ENCODE measurements around the gene CPD. TPM values are rescaled to one million over a fixed set of nuclear protein-coding genes. Genes with fewer than 3 reads are reported as not detected.
A peak's percentile ranks its signal among the peaks of the same experiment; 100 is the strongest.

CPD gene
- total RNA-seq, 1 experiment from 2014 or later, result 38.0 TPM

- Histone ChIP-seq H3K36me3 (ENCODE audit: insufficient read depth, low read length, poor library complexity, severe bottlenecking) (peaks cover 10% of the 10 kb centered on the region), H3K4me1 (ENCODE audit: insufficient read depth, low read length, poor library complexity, severe bottlenecking) (no peaks in the 10 kb centered on the region), H3K27ac (ENCODE audit: low read depth, low read length, poor library complexity, severe bottlenecking) (no peak overlapping the region), H3K9me3 (ENCODE audit: low read depth, low read length, poor library complexity, severe bottlenecking) (no peaks in the 10 kb centered on the region), H3K27me3 (replicated peaks; ENCODE audit: insufficient read depth, low read depth, low read length, poor library complexity) (no peaks in the 10 kb centered on the region), H3K4me3 (ENCODE audit: low read depth, low read length, poor library complexity, severe bottlenecking) (no peak overlapping the region)
- POLR2A ChIA-PET (ENCODE audit: low non-redundant PET), result no interaction called here
- BruUV-seq (replicated peaks), result no TSS peak
- CTCF ChIA-PET, result no interaction called here
- no peak for DNase-seq (ENCODE audit: low spot score)
- intact Hi-C loops (cut with micrococcal nuclease; ENCODE audit: unreplicated experiment), result loop anchor here (10.0 kb wide), 2 partner anchors 240 to 350 kb away; partner anchors contain the start of gene CRLF3
- TF ChIP-seq EZH2 (IDR thresholded peaks at IDR 0.05; ENCODE audit: borderline replicate concordance, low read depth, low read length, poor library complexity, severe bottlenecking) (no peak), CTCF (conservative IDR thresholded peaks at IDR 0.05; ENCODE audit: low read depth, low read length) (no peak)
Observed at GRCh38 chr17:30475206-30475605, 96.5 kb downstream of the CPD start.

- Histone ChIP-seq H3K36me3 (ENCODE audit: insufficient read depth, low read length, poor library complexity, severe bottlenecking) (peaks cover 23% of the 10 kb centered on the region), H3K9me3 (ENCODE audit: low read depth, low read length, poor library complexity, severe bottlenecking) (no peaks in the 10 kb centered on the region), H3K4me1 (ENCODE audit: insufficient read depth, low read length, poor library complexity, severe bottlenecking) (no peaks in the 10 kb centered on the region), H3K4me3 (ENCODE audit: low read depth, low read length, poor library complexity, severe bottlenecking) (peak overlapping the region; percentile 89), H3K27ac (ENCODE audit: low read depth, low read length, poor library complexity, severe bottlenecking) (peak overlapping the region; percentile 95), H3K27me3 (replicated peaks; ENCODE audit: insufficient read depth, low read depth, low read length, poor library complexity) (no peaks in the 10 kb centered on the region)
- intact Hi-C loops (cut with micrococcal nuclease; ENCODE audit: unreplicated experiment), result loop anchor here (10.0 kb wide), 2 partner anchors 238 to 348 kb away; partner anchors contain the start of gene CRLF3
- BruUV-seq (replicated peaks), result TSS peak; percentile 96
- ChIA-PET POLR2A (ENCODE audit: low non-redundant PET) (interaction anchor here (0.6 kb wide), 2 partner anchors 367 to 1297 kb away, joined by 3 read pairs; partner anchors contain the start of gene MYO18A), CTCF (interaction anchor here (0.8 to 1.3 kb wide), 3 partner anchors 43 to 372 kb away, joined by 3 to 4 read pairs (median 3); no protein-coding TSS in a partner anchor)
- no peak for DNase-seq (ENCODE audit: low spot score)
- no peak for TF ChIP-seq EZH2 (IDR thresholded peaks at IDR 0.05; ENCODE audit: borderline replicate concordance, low read depth, low read length, poor library complexity, severe bottlenecking)
- no peak for TF ChIP-seq CTCF (conservative IDR thresholded peaks at IDR 0.05; ENCODE audit: low read depth, low read length)
Observed at GRCh38 chr17:30476726-30477082, 98.0 kb downstream of the CPD start.

- H3K27me3 ChIP-seq (replicated peaks; ENCODE audit: insufficient read depth, low read depth, low read length, poor library complexity), result no peaks in the 10 kb centered on the region
- DNase-seq (ENCODE audit: low spot score), result peak; percentile 97
- H3K9me3 ChIP-seq (ENCODE audit: low read depth, low read length, poor library complexity, severe bottlenecking), result no peaks in the 10 kb centered on the region
- no TSS peak for BruUV-seq (replicated peaks)
- TF ChIP-seq EZH2 (IDR thresholded peaks at IDR 0.05; ENCODE audit: borderline replicate concordance, low read depth, low read length, poor library complexity, severe bottlenecking) (no peak), CTCF (conservative IDR thresholded peaks at IDR 0.05; ENCODE audit: low read depth, low read length) (peak; percentile 84)
- ChIA-PET POLR2A (ENCODE audit: low non-redundant PET) (interaction anchor here (0.6 kb wide), 2 partner anchors 368 to 1297 kb away, joined by 3 read pairs; partner anchors contain the start of gene MYO18A), CTCF (interaction anchor here (0.6 to 1.3 kb wide), 5 partner anchors 44 to 886 kb away, joined by 3 to 4 read pairs (median 3); no protein-coding TSS in a partner anchor)
- peak within 1 kb of the TSS; percentile 89 for H3K4me3 ChIP-seq (ENCODE audit: low read depth, low read length, poor library complexity, severe bottlenecking)
- peak within 1 kb of the TSS; percentile 95 for H3K27ac ChIP-seq (ENCODE audit: low read depth, low read length, poor library complexity, severe bottlenecking)
- no peaks in the 10 kb centered on the region for H3K4me1 ChIP-seq (ENCODE audit: insufficient read depth, low read length, poor library complexity, severe bottlenecking)
- peaks cover 26% of the 10 kb centered on the region for H3K36me3 ChIP-seq (ENCODE audit: insufficient read depth, low read length, poor library complexity, severe bottlenecking)
- intact Hi-C loops (cut with micrococcal nuclease; ENCODE audit: unreplicated experiment), result loop anchor here (10.0 kb wide), 2 partner anchors 238 to 348 kb away; partner anchors contain the start of gene CRLF3
Observed at GRCh38 chr17:30477083-30477773, 98.5 kb downstream of the CPD start, which contains the start of gene GOSR1. TSS of gene GOSR1 (plus strand) at chr17:30477408. CDS start at chr17:30477434, 26 bp downstream.
